ENCODE data around the gene ALX1. TPM values are rescaled to one million over a fixed set of nuclear protein-coding genes. Genes with fewer than 3 reads are reported as not detected.

Gene ALX1
- total RNA-seq, 1 experiment from 2014 or later, result 2.1 TPM

DNA sequence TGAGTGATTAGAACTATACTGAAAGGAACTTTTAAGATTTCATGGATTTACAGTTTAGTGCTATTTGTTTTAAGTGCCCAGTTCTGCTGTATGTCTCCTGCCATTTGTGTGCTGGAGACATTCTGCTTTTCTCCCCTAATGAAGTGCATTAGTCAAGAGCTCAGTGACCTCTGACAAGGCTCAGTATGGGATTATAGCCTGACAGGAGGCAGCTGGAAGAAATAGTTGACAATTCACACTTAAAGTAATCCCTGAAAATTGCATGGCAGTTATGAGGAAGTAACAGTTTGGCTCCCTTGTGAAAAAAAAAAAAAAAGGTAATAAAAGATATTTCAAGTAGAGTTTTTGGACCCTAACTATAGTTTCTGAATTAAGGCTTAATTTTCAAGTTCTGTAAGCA lies 70.3 kb downstream of the ALX1 start:
- Histone ChIP-seq H2BK120ac (ENCODE audit: low read depth, low read length, poor library complexity, severe bottlenecking) (no peak overlapping the region), H3K56ac (ENCODE audit: insufficient read length, low read depth, low read length) (no peak overlapping the region), H3K79me1 (ENCODE audit: insufficient read depth, low read depth, low read length, poor library complexity, severe bottlenecking) (no peaks in the 10 kb centered on the region), H3K9ac (ENCODE audit: extremely low read depth, insufficient read length, low read length) (no peak overlapping the region), H3K23ac (ENCODE audit: insufficient read length, low read depth, low read length) (no peak overlapping the region), H3K4me1 (ENCODE audit: insufficient read depth, low read length) (no peaks in the 10 kb centered on the region), H3K4me2 (ENCODE audit: insufficient read depth, insufficient read length, low read length) (no peak overlapping the region), H2BK15ac (ENCODE audit: low read depth, low read length) (no peak overlapping the region), H4K20me1 (ENCODE audit: control insufficient read depth, insufficient read depth, insufficient read length) (no peaks in the 10 kb centered on the region), H4K5ac (ENCODE audit: insufficient read length, low read depth, low read length) (no peak overlapping the region), H3K14ac (ENCODE audit: insufficient read depth, low read length) (no peak overlapping the region), H3K79me2 (ENCODE audit: insufficient read depth, low read length) (no peaks in the 10 kb centered on the region), H3K4ac (ENCODE audit: low read depth, low read length) (no peak overlapping the region), H3K27ac (ENCODE audit: insufficient read length, low read depth, low read length) (no peak overlapping the region), H2BK20ac (ENCODE audit: low read depth, low read length, poor library complexity, severe bottlenecking) (no peak overlapping the region), H3K9me3 (ENCODE audit: control insufficient read depth, low read depth, low read length) (no peaks in the 10 kb centered on the region), H4K91ac (ENCODE audit: insufficient read length, low read depth, low read length) (no peak overlapping the region), H2AFZ (ENCODE audit: low read length) (no peak overlapping the region), H3K27me3 (ENCODE audit: insufficient read depth, low read length) (no peaks in the 10 kb centered on the region), H2BK5ac (ENCODE audit: insufficient read length, low read length) (no peak overlapping the region), H2AK5ac (ENCODE audit: insufficient read length, low read length) (no peak overlapping the region), H3K18ac (ENCODE audit: insufficient read length, low read depth, low read length) (no peak overlapping the region), H3K23me2 (ENCODE audit: insufficient read length, low read depth, low read length, poor library complexity, severe bottlenecking) (no peaks in the 10 kb centered on the region), H2BK12ac (ENCODE audit: insufficient read length, low read depth, low read length) (no peak overlapping the region), H3T11ph (ENCODE audit: low read length) (no peak overlapping the region), H4K8ac (replicated peaks; ENCODE audit: insufficient read length, low read depth, low read length) (no peak overlapping the region)
- H3K4me3 Mint-ChIP-seq, result no peak overlapping the region
- H3K27ac Mint-ChIP-seq, result no peak overlapping the region
- DNase-seq, result no peak
- no peaks in the 10 kb centered on the region for H3K36me3 Mint-ChIP-seq (ENCODE audit: insufficient read depth in 1 of 3, low read depth in 3 of 3)
- H3K9me3 Mint-ChIP-seq, result no peaks in the 10 kb centered on the region
- H3K27me3 Mint-ChIP-seq (ENCODE audit: low read depth), result no peaks in the 10 kb centered on the region
- peaks cover under 1 to 1% of the 10 kb centered on the region in 2 experiments; a peak in 1 of 4 replicates for H3K4me1 Mint-ChIP-seq
- TF ChIP-seq, protein P1, sequence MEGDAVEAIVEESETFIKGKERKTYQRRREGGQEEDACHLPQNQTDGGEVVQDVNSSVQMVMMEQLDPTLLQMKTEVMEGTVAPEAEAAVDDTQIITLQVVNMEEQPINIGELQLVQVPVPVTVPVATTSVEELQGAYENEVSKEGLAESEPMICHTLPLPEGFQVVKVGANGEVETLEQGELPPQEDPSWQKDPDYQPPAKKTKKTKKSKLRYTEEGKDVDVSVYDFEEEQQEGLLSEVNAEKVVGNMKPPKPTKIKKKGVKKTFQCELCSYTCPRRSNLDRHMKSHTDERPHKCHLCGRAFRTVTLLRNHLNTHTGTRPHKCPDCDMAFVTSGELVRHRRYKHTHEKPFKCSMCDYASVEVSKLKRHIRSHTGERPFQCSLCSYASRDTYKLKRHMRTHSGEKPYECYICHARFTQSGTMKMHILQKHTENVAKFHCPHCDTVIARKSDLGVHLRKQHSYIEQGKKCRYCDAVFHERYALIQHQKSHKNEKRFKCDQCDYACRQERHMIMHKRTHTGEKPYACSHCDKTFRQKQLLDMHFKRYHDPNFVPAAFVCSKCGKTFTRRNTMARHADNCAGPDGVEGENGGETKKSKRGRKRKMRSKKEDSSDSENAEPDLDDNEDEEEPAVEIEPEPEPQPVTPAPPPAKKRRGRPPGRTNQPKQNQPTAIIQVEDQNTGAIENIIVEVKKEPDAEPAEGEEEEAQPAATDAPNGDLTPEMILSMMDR (conservative IDR thresholded peaks at IDR 0.05), result no peak

Other genes with a start within 250 kb of the ALX1 start
- not detected in 2 replicates for gene TSPAN19, start 243.9 kb upstream of the ALX1 start, total RNA-seq (2021)
- 0.39 and 0.86 TPM in 2 replicates for gene LRRIQ1, start 243.9 kb upstream of the ALX1 start, total RNA-seq (2021)

Data from H9 (cell line).